PC-9 (cell line): ENCODE results near the gene GPR146.

ENCODE experiments used
- CTCF ChIP-seq: fragments of 200-600 bp; sonication (generic); conservative IDR thresholded peaks from 2 replicates; pipeline ENCODE4 v1.6.1; 2017; ENCODE audit warnings: mixed run types, antibody characterized with exemption, mild to moderate bottlenecking, moderate library complexity
- EZH2 ChIP-seq: fragments of 200-600 bp; sonication (generic); IDR thresholded peaks from 2 replicates; pipeline ENCODE4 v1.8.0; 2017; ENCODE audit warnings: antibody characterized with exemption, low read depth

DNA sequence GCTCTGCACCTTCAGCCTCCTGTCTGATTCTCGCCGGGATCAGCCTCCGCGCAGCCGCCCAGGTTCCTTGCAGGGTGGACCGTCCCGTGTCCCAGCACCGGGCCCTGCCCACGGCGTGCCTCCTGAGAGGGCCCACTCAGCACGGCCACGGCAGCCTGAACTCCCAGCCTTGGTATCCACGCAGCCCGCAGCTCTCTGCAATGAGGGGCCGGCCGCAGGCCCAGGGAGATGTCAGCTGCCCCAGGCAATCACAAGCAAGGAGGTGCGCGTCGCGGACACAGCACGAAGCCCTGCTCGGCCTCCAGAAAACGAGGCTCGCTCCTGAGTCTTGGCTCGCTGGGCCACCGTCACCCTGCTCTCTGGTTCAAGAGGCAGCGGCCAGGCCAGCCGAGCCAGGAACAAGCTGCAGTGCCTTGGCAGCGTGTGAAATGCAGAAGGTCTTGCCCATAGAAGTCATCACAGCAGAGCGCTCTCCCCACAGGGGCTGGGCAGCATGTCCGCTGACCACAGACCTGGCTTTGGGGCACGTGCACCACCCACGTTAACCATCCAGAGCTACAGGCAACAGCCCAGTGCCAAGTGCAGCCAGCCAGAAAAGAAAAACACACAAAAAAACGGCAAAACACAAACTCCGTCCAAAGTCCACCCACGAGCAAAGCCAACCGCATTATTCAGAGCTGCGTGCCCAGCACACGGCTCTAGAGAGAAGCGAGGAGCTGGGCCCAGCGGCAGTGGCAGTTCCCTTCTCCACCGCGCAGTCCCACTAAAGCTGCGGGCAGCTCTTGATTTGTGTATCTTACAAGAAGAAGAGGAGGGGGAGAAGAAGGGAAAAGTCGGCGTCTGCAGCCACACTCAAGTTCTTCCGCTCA lies 57.5 kb downstream of the GPR146 start:
- TF ChIP-seq EZH2, result no peak
- no peak for TF ChIP-seq CTCF
